HCT116 (cell line): ENCODE data around the gene RELCH.

Experiments
- EGR1 ChIP-seq: IDR thresholded peaks from 2 replicates; pipeline ENCODE4 v1.6.1; 2012; ENCODE audit warnings: low read depth
- EZH2 ChIP-seq: fragments of 200-600 bp; sonication (generic); IDR thresholded peaks from 2 replicates; pipeline ENCODE4 v1.6.1; 2017; ENCODE audit warnings: antibody characterized with exemption, mixed run types
- POLR2A ChIP-seq: IDR thresholded peaks from 2 replicates; pipeline ENCODE4 v1.7.0; 2011; ENCODE audit warnings: borderline replicate concordance; ENCODE audit not compliant: insufficient read depth, insufficient read length; ENCODE audit errors: extremely low read depth
- POLR2AphosphoS5 ChIP-seq: IDR thresholded peaks from 2 replicates; pipeline ENCODE4 v1.6.1; 2011; ENCODE audit warnings: mild to moderate bottlenecking, low read depth, low read length, moderate library complexity
- RAD21 ChIP-seq: IDR thresholded peaks from 2 replicates; pipeline ENCODE4 v1.6.1; 2012; ENCODE audit warnings: low read depth, mild to moderate bottlenecking
- SIN3A ChIP-seq: IDR thresholded peaks from 2 replicates; pipeline ENCODE4 v1.6.1; 2012; ENCODE audit warnings: low read depth
- TCF7L2 ChIP-seq: IDR thresholded peaks from 2 replicates; pipeline ENCODE4 v1.7.0; 2011; ENCODE audit warnings: borderline replicate concordance, inconsistent platforms; ENCODE audit not compliant: insufficient read depth, insufficient read length; ENCODE audit errors: extremely low read depth
- YY1 ChIP-seq: IDR thresholded peaks from 2 replicates; pipeline ENCODE4 v1.6.1; 2011; ENCODE audit warnings: low read length, low read depth, moderate library complexity, mild to moderate bottlenecking; ENCODE audit not compliant: insufficient replicate concordance; ENCODE audit errors: extremely low read depth
- ZNF274 ChIP-seq: fragments of 200-500 bp; sonication (Bioruptor generic); IDR thresholded peaks from 2 replicates; pipeline ENCODE4 v1.6.1; 2014; ENCODE audit warnings: mild to moderate bottlenecking, low read depth, low read length, inconsistent platforms
- TF ChIP-seq, protein P1 (sequence below), 3 experiments: fragments of 200-600 bp in 1 of 3; sonication (generic) in 1 of 3; IDR thresholded peaks in 2 of 3; conservative IDR thresholded peaks in 1 of 3; 2 replicates each; pipeline ENCODE4 v1.5.1; 2012 to 2017; ENCODE audit warnings: low read depth in 2 of 3, low read length in 2 of 3, antibody characterized with exemption in 1 of 3, borderline replicate concordance in 1 of 3, control low read depth in 1 of 3, mild to moderate bottlenecking in 1 of 3, mixed read lengths in 1 of 3, mixed run types in 1 of 3, moderate library complexity in 1 of 3; ENCODE audit not compliant: insufficient read depth in 1 of 3
- TF ChIP-seq, protein P2 (sequence below): IDR thresholded peaks from 2 replicates; pipeline ENCODE4 v1.6.1; 2012
- TF ChIP-seq, protein P3 (sequence below): IDR thresholded peaks from 2 replicates; pipeline ENCODE4 v1.6.1; 2011; ENCODE audit warnings: mild to moderate bottlenecking, low read length, moderate library complexity; ENCODE audit not compliant: insufficient replicate concordance; ENCODE audit errors: extremely low read depth
- TF ChIP-seq, protein P4 (sequence below): IDR thresholded peaks from 2 replicates; pipeline ENCODE4 v1.6.1; 2012; ENCODE audit warnings: low read depth
- TF ChIP-seq, protein P5 (sequence below): IDR thresholded peaks from 2 replicates; pipeline ENCODE4 v1.6.1; 2012

DNA sequence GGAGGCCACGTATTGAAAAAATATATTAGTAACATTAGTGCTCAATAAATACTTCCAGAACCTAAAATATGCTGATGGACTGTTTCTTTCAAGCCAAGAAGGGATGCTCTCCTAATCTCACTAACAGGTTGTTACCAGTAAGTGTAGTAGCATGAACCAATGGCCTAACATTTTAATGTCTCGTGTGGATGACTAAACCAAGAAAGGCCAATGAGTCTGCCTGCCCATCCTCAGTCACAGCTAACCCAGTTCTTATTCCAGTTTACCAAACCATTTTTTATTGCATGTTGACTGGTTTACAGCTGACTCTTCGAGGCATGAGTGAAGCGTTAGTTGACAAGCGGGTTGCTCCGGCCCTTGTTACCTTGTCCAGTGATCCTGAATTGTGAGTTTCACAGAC, 93.0 kb downstream of the RELCH start:
- TF ChIP-seq, protein P1, sequence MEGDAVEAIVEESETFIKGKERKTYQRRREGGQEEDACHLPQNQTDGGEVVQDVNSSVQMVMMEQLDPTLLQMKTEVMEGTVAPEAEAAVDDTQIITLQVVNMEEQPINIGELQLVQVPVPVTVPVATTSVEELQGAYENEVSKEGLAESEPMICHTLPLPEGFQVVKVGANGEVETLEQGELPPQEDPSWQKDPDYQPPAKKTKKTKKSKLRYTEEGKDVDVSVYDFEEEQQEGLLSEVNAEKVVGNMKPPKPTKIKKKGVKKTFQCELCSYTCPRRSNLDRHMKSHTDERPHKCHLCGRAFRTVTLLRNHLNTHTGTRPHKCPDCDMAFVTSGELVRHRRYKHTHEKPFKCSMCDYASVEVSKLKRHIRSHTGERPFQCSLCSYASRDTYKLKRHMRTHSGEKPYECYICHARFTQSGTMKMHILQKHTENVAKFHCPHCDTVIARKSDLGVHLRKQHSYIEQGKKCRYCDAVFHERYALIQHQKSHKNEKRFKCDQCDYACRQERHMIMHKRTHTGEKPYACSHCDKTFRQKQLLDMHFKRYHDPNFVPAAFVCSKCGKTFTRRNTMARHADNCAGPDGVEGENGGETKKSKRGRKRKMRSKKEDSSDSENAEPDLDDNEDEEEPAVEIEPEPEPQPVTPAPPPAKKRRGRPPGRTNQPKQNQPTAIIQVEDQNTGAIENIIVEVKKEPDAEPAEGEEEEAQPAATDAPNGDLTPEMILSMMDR (IDR thresholded peaks at IDR 0.05 in 2 of 3, conservative IDR thresholded peaks at IDR 0.05 in 1 of 3; ENCODE audit: borderline replicate concordance in 1 of 3, insufficient read depth in 1 of 3, low read depth in 2 of 3, low read length in 2 of 3), result no peak
- TF ChIP-seq, protein P2, sequence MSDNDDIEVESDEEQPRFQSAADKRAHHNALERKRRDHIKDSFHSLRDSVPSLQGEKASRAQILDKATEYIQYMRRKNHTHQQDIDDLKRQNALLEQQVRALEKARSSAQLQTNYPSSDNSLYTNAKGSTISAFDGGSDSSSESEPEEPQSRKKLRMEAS, result no peak
- TF ChIP-seq TCF7L2 (no peak), POLR2A (no peak), EGR1 (no peak), YY1 (no peak), EZH2 (no peak), POLR2AphosphoS5 (no peak), RAD21 (no peak), SIN3A (no peak), ZNF274 (no peak)
- TF ChIP-seq, protein P3, sequence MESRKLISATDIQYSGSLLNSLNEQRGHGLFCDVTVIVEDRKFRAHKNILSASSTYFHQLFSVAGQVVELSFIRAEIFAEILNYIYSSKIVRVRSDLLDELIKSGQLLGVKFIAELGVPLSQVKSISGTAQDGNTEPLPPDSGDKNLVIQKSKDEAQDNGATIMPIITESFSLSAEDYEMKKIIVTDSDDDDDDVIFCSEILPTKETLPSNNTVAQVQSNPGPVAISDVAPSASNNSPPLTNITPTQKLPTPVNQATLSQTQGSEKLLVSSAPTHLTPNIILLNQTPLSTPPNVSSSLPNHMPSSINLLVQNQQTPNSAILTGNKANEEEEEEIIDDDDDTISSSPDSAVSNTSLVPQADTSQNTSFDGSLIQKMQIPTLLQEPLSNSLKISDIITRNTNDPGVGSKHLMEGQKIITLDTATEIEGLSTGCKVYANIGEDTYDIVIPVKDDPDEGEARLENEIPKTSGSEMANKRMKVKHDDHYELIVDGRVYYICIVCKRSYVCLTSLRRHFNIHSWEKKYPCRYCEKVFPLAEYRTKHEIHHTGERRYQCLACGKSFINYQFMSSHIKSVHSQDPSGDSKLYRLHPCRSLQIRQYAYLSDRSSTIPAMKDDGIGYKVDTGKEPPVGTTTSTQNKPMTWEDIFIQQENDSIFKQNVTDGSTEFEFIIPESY, result no peak
- TF ChIP-seq, protein P4, sequence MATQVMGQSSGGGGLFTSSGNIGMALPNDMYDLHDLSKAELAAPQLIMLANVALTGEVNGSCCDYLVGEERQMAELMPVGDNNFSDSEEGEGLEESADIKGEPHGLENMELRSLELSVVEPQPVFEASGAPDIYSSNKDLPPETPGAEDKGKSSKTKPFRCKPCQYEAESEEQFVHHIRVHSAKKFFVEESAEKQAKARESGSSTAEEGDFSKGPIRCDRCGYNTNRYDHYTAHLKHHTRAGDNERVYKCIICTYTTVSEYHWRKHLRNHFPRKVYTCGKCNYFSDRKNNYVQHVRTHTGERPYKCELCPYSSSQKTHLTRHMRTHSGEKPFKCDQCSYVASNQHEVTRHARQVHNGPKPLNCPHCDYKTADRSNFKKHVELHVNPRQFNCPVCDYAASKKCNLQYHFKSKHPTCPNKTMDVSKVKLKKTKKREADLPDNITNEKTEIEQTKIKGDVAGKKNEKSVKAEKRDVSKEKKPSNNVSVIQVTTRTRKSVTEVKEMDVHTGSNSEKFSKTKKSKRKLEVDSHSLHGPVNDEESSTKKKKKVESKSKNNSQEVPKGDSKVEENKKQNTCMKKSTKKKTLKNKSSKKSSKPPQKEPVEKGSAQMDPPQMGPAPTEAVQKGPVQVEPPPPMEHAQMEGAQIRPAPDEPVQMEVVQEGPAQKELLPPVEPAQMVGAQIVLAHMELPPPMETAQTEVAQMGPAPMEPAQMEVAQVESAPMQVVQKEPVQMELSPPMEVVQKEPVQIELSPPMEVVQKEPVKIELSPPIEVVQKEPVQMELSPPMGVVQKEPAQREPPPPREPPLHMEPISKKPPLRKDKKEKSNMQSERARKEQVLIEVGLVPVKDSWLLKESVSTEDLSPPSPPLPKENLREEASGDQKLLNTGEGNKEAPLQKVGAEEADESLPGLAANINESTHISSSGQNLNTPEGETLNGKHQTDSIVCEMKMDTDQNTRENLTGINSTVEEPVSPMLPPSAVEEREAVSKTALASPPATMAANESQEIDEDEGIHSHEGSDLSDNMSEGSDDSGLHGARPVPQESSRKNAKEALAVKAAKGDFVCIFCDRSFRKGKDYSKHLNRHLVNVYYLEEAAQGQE, result no peak
- TF ChIP-seq, protein P5, sequence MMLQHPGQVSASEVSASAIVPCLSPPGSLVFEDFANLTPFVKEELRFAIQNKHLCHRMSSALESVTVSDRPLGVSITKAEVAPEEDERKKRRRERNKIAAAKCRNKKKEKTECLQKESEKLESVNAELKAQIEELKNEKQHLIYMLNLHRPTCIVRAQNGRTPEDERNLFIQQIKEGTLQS, result no peak
